ENCODE results near the gene ALG3. TPM values are rescaled to one million over a fixed set of nuclear protein-coding genes. Genes with fewer than 3 reads are reported as not detected.
"Not testable (repeated sequence)": the region's sequence is repeated elsewhere in the genome, so short reads cannot be mapped to it uniquely, and the experiment has no call there.

ALG3 gene
- total RNA-seq, result 55.0 and 77.6 TPM in 2 replicates
- polyA plus RNA-seq (2012), result 46.5 TPM

DNA sequence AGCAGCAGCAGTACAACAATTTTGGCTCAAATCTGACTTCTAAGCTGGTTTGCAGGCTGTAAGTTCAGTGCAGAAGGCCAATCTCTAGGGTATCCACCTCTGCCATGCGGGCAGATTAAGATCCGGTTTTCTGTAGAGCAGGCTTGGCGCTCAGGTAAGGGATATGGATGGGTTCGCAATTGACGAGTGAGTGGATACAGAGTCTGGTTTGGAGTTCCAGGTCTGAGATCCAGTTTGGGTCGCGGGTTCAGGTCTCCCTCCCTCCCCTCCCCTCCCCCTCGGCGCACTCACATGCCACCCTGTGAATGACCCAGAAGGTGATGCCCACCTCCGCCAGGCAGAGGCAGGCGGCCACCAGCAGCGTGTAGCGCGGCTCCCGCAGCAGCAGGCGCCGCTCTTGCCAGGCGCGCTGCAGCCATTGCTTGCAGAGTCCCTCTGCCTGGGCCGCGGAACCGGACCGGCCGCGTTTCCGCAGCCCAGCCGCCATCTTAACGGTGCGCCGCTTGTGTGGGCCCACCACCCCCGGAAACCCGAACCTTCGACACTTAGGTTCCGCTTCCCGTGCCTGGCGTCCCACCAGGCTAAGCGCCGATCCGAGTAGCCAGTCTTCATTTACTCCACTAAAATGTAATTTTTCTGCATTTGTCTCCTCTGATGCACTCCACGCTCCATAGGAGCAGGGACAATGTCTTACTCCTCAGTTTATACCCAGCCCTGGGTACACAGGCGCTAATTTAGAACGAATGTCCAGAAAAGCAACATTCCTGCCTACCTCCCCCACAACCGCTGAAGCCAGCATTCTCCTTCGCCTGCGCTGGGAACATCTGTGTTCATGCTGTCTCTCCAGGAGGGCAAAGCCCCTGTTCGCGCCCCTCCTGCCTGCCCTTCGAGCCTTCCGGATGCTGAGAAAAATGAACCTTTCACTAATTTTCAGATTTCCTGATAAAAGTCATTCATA, at the start of gene ALG3:
TSS of gene ALG3 (minus strand) at position 509 of the 958 bp plus-strand sequence. CDS start at position 487, 22 bp downstream.
- peak; percentile 90 for DNase-seq (ENCODE audit: low read depth)

GRCh38 chr3:184296616-184297015, 47.9 kb upstream of the ALG3 start:
- no peak for DNase-seq (ENCODE audit: low read depth)

DNA sequence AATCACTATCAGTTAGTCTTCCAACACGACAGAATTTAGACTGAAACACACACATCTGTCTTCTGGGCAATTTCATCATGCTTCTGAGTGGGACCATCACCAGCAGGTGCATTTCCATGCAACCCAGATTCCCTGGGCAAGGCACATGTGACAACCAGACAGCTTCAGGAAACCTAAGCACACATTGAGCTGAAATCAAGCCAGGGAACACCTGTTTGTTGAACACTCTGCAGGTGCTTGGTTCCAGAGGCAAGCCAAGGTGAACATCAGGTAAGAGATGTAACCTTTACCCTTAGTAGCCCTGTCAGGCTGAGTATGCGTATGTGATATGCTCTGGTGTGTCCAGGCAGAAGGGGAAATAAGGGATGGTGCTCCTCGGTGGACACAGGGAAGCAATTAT, 47.0 kb upstream of the ALG3 start:
- no peak for DNase-seq (ENCODE audit: low read depth)

- DNase-seq (ENCODE audit: low read depth), result no peak
Observed at GRCh38 chr3:184291738-184292445, 43.1 kb upstream of the ALG3 start.

DNA sequence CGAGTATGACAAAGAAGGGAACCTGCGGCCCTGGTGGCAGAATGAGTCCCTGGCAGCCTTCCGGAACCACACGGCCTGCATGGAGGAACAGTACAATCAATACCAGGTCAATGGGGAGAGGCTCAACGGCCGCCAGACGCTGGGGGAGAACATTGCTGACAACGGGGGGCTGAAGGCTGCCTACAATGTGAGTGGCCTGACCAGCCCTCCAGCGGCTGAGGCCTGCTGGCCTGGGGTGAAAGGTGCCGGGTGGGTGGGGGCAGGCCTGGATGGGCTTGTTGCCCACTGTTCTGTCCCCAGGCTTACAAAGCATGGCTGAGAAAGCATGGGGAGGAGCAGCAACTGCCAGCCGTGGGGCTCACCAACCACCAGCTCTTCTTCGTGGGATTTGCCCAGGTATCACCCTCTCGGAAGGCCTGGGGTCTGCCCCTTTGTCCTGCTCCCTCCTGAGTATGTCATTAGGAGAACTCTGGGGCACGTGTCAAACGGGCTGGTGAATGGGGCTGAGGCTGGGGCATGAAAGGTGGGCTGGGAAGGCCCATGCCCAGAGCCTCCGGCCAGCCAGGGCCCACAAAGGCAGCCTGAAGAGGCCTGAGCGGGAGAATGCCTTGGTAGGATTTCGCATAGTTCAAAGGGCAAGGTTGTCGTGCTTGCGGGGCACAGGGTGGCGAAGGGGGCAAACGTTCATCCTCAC, 42.4 kb upstream of the ALG3 start:
- no peak for DNase-seq (ENCODE audit: low read depth)

DNA sequence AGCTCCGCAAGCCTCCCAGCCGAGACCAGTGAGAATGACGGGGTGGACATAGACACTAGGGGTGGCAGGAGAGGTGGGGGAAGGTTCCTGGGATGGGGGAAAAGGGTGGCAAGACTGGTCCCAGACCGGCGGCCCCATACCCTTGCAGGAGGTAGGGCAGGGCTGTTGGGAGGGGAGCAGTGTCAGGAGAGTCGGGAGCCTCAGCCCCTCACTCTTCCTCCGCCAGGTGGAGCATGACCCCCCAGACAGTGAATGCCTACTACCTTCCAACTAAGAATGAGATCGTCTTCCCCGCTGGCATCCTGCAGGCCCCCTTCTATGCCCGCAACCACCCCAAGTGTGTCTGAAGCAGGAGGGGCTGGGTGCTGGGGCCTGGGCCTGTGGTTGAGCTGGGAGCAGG, 41.6 kb upstream of the ALG3 start:
- no peak for DNase-seq (ENCODE audit: low read depth)

DNA sequence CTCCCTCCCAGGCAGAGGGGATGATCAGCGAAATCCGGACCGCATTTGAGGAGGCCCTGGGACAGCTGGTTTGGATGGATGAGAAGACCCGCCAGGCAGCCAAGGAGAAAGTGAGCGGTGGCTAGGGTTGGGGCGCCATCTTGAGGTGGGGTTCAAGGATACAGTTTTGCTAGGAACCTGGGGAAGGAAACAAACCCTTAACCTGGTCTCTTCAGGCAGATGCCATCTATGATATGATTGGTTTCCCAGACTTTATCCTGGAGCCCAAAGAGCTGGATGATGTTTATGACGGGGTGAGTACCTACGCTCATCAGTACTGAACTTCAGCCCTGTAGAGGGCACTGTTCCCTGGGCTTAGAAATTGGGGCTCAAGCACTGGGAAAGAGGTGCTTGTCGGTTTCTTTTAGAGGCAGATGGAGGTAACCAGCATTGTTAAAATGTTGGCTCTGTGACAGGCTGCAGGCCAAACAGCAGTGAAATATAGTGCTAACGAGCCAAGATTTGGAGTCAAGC, 40.7 kb upstream of the ALG3 start:
- DNase-seq (ENCODE audit: low read depth), result peak; percentile 73

DNA sequence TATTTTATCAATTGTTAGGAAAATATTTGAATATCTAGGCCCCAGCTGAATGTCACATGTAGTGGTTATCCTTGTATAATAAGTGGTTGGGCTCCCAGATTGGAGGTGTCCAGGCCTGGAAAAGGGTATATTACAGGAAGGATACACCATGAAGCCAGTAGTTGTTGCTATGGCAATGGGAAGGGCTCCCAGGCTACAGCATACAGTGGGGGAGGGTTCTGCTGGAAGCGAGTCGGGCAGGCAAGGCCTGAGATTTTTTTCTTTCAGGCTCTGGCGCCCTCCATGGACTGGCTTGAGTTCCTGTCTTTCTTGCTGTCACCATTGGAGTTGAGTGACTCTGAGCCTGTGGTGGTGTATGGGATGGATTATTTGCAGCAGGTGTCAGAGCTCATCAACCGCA, 35.9 kb upstream of the ALG3 start:
- DNase-seq (ENCODE audit: low read depth), result peak; percentile 59

DNA sequence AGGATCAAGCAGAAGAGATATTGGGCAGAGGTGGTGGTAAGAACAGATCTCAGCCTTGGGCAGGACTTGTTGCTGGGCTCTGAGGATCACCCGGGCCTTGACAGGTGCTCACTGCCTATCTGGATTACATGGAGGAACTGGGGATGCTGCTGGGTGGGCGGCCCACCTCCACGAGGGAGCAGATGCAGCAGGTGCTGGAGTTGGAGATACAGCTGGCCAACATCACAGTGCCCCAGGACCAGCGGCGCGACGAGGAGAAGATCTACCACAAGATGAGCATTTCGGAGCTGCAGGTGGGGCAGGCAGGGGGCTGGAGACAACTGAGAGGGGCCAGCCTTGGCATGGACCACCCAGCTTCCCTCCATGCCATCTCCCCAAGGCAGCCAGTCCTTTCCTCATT, 34.9 kb upstream of the ALG3 start:
- no peak for DNase-seq (ENCODE audit: low read depth)

GRCh38 chr3:184282941-184283340, 34.2 kb upstream of the ALG3 start:
- DNase-seq (ENCODE audit: low read depth), result no peak

DNA sequence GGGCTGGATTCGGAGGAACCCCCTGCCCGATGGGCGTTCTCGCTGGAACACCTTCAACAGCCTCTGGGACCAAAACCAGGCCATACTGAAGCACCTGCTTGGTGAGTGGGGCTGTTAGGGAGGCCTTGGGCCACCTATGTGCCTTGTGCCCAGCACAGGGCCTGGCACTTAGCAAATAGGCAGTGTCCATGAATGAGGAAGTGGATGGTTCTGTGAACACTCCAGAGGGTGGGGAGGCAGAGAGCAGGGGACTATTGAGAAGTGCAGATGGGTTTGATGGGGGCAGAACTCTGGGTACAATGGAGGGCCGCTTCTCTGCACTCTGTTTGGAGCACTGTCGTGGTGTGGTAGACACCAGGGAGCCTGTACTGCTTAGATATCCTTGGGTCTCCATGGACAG, 28.6 kb upstream of the ALG3 start:
- no peak for DNase-seq (ENCODE audit: low read depth)

DNA sequence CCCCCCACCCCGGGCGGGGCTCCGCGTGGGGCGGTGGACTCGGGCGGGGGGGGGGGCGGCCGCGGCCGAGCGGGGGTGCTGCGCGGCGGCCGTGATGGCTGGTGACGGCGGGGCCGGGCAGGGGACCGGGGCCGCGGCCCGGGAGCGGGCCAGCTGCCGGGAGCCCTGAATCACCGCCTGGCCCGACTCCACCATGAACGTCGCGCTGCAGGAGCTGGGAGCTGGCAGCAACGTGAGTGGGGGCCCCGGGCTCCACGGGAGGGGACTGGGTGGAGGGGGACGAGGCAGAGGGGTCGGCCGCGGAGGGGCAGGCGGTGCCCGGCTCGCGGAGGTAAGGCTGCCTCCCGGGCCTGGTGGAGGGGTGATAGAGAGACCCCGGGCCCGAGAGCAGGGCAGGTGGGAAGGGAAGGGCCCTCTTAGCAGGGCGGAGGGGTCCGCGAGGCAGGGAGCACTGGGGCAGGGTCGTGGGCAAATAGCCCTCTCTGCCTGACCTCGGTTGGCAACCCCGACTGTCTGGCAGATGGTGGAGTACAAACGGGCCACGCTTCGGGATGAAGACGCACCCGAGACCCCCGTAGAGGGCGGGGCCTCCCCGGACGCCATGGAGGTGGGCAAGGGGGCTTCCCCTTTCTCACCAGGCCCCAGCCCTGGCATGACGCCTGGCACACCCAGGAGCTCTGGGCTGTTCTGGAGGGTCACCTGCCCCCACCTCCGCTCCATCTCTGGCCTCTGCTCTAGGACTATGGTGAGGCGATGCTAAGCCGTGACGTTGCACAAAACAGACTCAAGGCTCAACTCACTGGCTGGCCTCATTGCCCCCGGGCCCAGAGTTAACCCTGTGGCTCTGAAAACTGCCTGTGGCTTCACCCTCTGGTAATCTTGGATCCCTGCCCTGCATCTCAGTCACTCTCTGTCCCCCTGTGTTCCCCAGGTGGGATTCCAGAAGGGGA, 27.5 kb upstream of the ALG3 start, which contains the start of gene ECE2:
TSS of gene ECE2 (plus strand) at position 62 of the 950 bp plus-strand sequence. CDS start at position 194, 132 bp downstream.
- DNase-seq (ENCODE audit: low read depth), result no peak

DNA sequence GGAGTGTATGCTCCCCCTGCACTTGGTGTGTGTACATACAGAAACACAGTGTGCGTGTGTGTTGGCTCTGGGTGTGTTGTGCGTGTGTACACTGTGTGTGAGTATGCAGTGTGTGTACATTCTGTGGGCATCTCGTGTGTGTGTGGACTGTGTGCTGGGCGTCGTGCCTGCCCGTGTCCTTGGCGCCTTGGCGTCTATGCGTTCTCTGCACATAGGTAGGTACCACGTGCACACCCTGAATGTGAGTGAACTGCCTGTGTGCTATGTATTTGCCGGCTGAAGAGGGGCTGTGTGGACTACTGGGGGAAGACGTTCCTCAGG, 26.6 kb upstream of the ALG3 start:
- DNase-seq (ENCODE audit: low read depth), result no peak

DNA sequence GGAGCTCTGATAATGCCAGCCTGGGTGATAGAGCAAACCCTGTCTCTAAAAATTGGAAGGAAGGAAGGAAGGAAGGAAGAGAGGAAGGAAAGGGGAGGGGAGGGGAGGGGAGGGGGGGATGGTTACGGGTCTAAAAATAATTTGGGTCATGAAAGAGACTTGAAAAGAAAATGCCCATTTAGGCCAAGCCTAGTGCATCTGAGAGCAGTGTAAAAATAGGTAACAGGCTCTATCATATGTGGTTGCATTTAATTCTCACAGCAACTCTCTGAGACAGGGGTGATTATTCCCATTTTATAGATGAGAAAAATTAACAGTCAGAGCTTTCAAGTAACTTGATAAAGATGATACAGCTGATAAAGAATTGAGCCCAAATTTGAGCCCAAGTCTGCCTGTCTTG, 23.5 kb upstream of the ALG3 start:
- no peak for DNase-seq (ENCODE audit: low read depth)

GRCh38 chr3:184267249-184267648, 18.5 kb upstream of the ALG3 start:
- DNase-seq (ENCODE audit: low read depth), result not testable (repeated sequence)

DNA sequence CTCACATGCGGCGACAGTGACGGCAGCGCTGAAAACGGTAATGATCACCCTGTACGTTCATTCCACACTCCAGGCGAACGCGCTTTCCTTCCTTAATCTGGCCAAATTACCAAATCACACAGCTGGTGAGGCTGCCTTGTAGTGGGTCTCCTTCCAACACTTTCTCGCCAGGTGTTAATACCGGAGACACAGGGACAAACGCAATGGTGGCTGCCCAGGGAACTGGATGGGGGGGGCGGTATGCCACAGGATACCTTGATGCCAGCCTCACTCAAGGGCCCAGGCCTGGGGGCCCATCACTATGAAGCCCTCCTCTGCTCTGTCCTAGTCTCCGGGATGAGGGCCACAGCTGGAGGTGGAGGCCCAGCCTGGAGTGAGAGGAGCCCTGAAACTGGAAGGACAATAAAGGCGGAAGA, 14.0 kb upstream of the ALG3 start:
- no peak for DNase-seq (ENCODE audit: low read depth)

- no peak for DNase-seq (ENCODE audit: low read depth)
Observed at GRCh38 chr3:184261854-184262763, 13.3 kb upstream of the ALG3 start.

GRCh38 chr3:184261270-184261853, 12.6 kb upstream of the ALG3 start, which contains the start of gene CAMK2N2:
Gene CAMK2N2, minus strand, starts transcription at chr3:184261553. Its CDS starts 268 bp downstream, at chr3:184261285.
- peak; percentile 82 for DNase-seq (ENCODE audit: low read depth)
